Cardiac septum (tissue), 1 donor: Measurements from ENCODE around the gene FOXL1. TPM values are rescaled to one million over a fixed set of nuclear protein-coding genes. Genes with fewer than 3 reads are reported as not detected.
"Not testable (repeated sequence)": the region's sequence is repeated elsewhere in the genome, so short reads cannot be mapped to it uniquely, and the experiment has no call there.

ENCODE experiments used
- DNase-seq: peaks from one replicate; pipeline ENCODE4 v3.0.0-alpha.2; 2020; ENCODE audit warnings: low spot score
- intact Hi-C: fragments of 100-400 bp; cut with DNase I; formaldehyde crosslinking; loops from one replicate; pipeline ENCODE4 v1.14.0; 2022
- total RNA-seq: library from RNA; stranded (reverse); fragmentation: NEBNext Ultra II Directional; extraction: Animal tissue kit (Norgen Biotek cat#: 25700); gene quantifications from one replicate; pipeline ENCODE4 v1.2.1, GENCODE V29; 2021
- donor health status: DM: no; HTN: no; CAD: no.

Gene FOXL1
- total RNA-seq, 1 donor from 2014 or later: 1.2 TPM

- intact Hi-C loops: loop anchor here (5.0 to 10.0 kb wide), 3 partner anchors 90 to 257 kb away; no protein-coding TSS in a partner anchor
Observed at GRCh38 chr16:86577314-86577971, 906 bp upstream of the FOXL1 start.

GRCh38 chr16:86578611-86579267 is 390 bp downstream of the FOXL1 start:
- no peak for DNase-seq
- intact Hi-C loops: loop anchor here (5.0 to 10.0 kb wide), 3 partner anchors 89 to 256 kb away; no protein-coding TSS in a partner anchor

More at GRCh38 chr16:86577314-86577971, 906 bp upstream of the FOXL1 start:
- no peak for DNase-seq

- no peak for DNase-seq
- intact Hi-C loops: loop anchor here (5.0 to 10.0 kb wide), 3 partner anchors 88 to 255 kb away; no protein-coding TSS in a partner anchor
Observed at GRCh38 chr16:86579268-86580062, 1.1 kb downstream of the FOXL1 start.

- DNase-seq: no peak
- intact Hi-C loops: no loop called here
Observed at GRCh38 chr16:86580063-86580790, 1.9 kb downstream of the FOXL1 start.

GRCh38 chr16:86580791-86581170 is 2.4 kb downstream of the FOXL1 start:
- intact Hi-C loops: no loop called here
- DNase-seq: no peak

GRCh38 chr16:86581458-86581857 is 3.1 kb downstream of the FOXL1 start:
- intact Hi-C loops: no loop called here
- no peak for DNase-seq

GRCh38 chr16:86584071-86584685 is 5.8 kb downstream of the FOXL1 start:
- intact Hi-C loops: no loop called here
- DNase-seq: no peak

GRCh38 chr16:86584726-86585721 is 6.7 kb downstream of the FOXL1 start:
- DNase-seq: no peak
- intact Hi-C loops: no loop called here

GRCh38 chr16:86585821-86586611 is 7.7 kb downstream of the FOXL1 start:
- intact Hi-C loops: no loop called here

GRCh38 chr16:86587487-86587886 is 9.1 kb downstream of the FOXL1 start:
- intact Hi-C loops: no loop called here
- DNase-seq: no peak

More at GRCh38 chr16:86585821-86586611, 7.7 kb downstream of the FOXL1 start:
- DNase-seq: no peak

GRCh38 chr16:86587955-86588354 is 9.6 kb downstream of the FOXL1 start:
- intact Hi-C loops, DNase-seq: not testable (repeated sequence)

GRCh38 chr16:86590501-86591144 is 12.3 kb downstream of the FOXL1 start:
- intact Hi-C loops: no loop called here
- DNase-seq: no peak

- intact Hi-C loops: no loop called here
- DNase-seq: no peak
Observed at GRCh38 chr16:86591270-86591669, 12.9 kb downstream of the FOXL1 start.

GRCh38 chr16:86593913-86594620 is 15.7 kb downstream of the FOXL1 start:
- DNase-seq: no peak
- intact Hi-C loops: no loop called here

- no peak for DNase-seq
- intact Hi-C loops: no loop called here
Observed at GRCh38 chr16:86594721-86595120, 16.4 kb downstream of the FOXL1 start.

- intact Hi-C loops: no loop called here
- no peak for DNase-seq
Observed at GRCh38 chr16:86595983-86596605, 17.7 kb downstream of the FOXL1 start.
